GM12892 (cell line): ENCODE measurements around the gene SYCE1L. TPM values are rescaled to one million over a fixed set of nuclear protein-coding genes. Genes with fewer than 3 reads are reported as not detected.
A peak's percentile ranks its signal among the peaks of the same experiment; 100 is the strongest.
"Not testable (repeated sequence)": the region's sequence is repeated elsewhere in the genome, so short reads cannot be mapped to it uniquely, and the experiment has no call there.

ENCODE experiments used
- DNase-seq: peaks from one replicate; pipeline ENCODE4 v3.0.0; 2011; ENCODE audit not compliant: insufficient read length
- FAIRE-seq: peaks from 2 replicates; lab custom pipeline; 2011; peaks lifted over from hg19 to GRCh38; lab: Jason Lieb, UNC
- POLR2A ChIP-seq: IDR thresholded peaks from 2 replicates; pipeline ENCODE4 v1.6.1; 2011; ENCODE audit warnings: low read depth, low read length, control low read depth
- POLR2AphosphoS5 ChIP-seq: IDR thresholded peaks from 2 replicates; pipeline ENCODE4 v1.6.1; 2011; ENCODE audit warnings: low read depth, low read length, control low read depth
- TAF1 ChIP-seq: IDR thresholded peaks from 2 replicates; pipeline ENCODE4 v1.6.1; 2011; ENCODE audit warnings: low read depth, mild to moderate bottlenecking, control low read depth, low read length, borderline replicate concordance
- polyA plus RNA-seq: library from polyadenylated mRNA; unstranded; fragments of >200 nt; gene quantifications from one replicate; pipeline ENCODE4 v1.2.1, GENCODE V29; 2012; ENCODE audit warnings: missing spikeins, inconsistent platforms; ENCODE audit not compliant: missing spikeins

SYCE1L gene
- not detected for polyA plus RNA-seq

GRCh38 chr16:77199211-77199610 lies at the start of gene SYCE1L:
SYCE1L (plus strand) TSS chr16:77199408; CDS start chr16:77199452, 44 bp downstream.
- DNase-seq (no peak), FAIRE-seq (no peak)
- TF ChIP-seq TAF1 (no peak), POLR2A (no peak), POLR2AphosphoS5 (no peak)

- FAIRE-seq (no peak), DNase-seq (no peak)
- TF ChIP-seq POLR2AphosphoS5 = no peak
Measured at GRCh38 chr16:77157346-77158058, 41.7 kb upstream of the SYCE1L start.

GRCh38 chr16:77158293-77158692 lies 40.9 kb upstream of the SYCE1L start:
- TF ChIP-seq POLR2AphosphoS5 = no peak
- no peak for TF ChIP-seq TAF1
- TF ChIP-seq POLR2A = no peak
- FAIRE-seq (no peak), DNase-seq (no peak)

DNA sequence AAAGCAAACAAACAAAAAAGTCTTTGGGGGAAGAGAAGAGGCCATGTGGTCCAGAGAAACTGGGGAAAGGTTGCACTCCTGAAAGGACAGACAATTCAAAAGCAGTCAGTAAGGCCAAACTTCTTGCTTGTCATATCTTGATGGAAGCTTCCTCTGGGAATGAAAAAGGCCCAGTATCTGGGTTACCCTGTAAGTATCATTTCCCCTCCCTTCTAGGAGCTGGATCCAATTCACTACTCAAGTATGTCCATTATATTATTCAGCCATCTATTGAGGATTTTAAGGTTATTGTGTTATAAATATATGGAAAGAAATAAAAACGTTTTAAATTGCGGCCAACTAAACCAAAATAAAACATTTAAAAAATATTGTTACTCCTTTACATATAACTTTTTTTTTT lies 34.2 kb upstream of the SYCE1L start:
- no peak for FAIRE-seq

GRCh38 chr16:77165536-77166236 lies 33.5 kb upstream of the SYCE1L start:
- not testable (repeated sequence) for DNase-seq, FAIRE-seq

More for the DNA sequence above, 34.2 kb upstream of the SYCE1L start:
- DNase-seq = no peak
- TF ChIP-seq TAF1 (no peak), POLR2A (no peak)

- TF ChIP-seq POLR2A (no peak), POLR2AphosphoS5 (no peak), TAF1 (no peak)
- FAIRE-seq (no peak), DNase-seq (no peak)
Measured at GRCh38 chr16:77166726-77167125, 32.5 kb upstream of the SYCE1L start.

DNA sequence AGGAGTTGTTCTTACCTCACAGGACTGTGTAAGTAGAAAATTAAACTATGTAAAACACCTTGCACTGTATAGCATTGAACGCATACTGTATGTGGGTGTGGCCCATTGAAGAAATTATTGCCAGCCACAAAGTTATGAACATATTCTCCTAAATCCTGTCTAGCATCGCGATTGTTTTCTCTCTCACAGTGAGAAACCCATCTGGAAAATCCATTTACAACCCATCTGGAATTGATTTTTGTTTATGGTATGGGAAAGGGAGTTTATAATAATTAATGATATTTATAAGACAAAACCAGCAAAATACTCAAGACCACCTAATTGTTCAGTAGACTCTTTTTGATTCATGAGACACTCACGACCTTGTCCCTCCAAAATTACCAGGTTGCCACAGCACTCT lies 30.3 kb upstream of the SYCE1L start:
- FAIRE-seq (no peak), DNase-seq (no peak)
- TF ChIP-seq POLR2AphosphoS5 (no peak), TAF1 (no peak)

- TF ChIP-seq POLR2A (no peak), POLR2AphosphoS5 (no peak), TAF1 (no peak)
- DNase-seq (no peak), FAIRE-seq (no peak)
Measured at GRCh38 chr16:77169650-77170236, 29.5 kb upstream of the SYCE1L start.

GRCh38 chr16:77170805-77171204 lies 28.4 kb upstream of the SYCE1L start:
- TF ChIP-seq POLR2A (no peak), POLR2AphosphoS5 (no peak), TAF1 (no peak)
- DNase-seq (no peak), FAIRE-seq (no peak)

DNA sequence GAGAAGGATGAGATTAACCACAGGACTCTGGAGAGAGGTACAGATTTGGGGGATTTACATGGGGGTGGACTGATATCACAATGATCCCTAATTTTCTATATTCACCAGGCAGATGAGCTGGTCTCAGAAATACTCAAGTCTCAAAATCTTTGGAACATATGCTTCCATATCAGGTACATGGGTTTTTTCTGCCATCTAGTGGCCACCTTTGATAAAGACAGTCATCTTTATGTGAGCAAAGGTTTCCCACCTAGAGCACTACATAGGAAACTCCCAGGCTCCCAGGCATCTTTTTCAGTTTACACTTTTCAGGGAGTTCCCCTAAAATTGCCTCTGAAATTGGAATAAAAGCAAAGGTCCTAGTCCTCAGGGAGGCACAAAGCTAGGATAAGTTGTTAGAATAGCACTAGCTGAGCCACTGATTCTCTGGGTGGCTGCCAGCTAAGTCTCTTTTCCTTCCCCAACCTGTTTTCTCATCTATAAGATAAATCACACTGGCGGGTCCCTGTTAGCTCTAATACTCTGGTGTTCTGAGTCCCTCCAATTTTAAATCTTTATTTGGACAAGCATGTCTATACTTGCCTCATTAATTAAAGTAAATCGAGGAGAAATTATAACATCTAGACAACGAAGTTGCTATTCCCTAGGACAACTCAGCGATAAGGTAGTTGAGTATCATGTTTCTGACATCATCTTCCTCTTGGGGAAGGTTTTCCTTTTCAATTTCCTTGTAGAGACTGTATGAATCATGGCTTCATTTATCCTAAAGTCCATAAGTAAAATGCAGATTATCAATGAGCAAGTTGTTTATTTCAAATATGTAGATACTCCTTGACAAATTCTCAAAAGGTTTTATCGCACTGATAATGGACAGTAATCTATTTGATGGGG lies 27.2 kb upstream of the SYCE1L start:
- no peak for DNase-seq
- FAIRE-seq = peak; percentile 36
- TF ChIP-seq POLR2AphosphoS5 = no peak
- no peak for TF ChIP-seq POLR2A
- TF ChIP-seq TAF1 = no peak

DNA sequence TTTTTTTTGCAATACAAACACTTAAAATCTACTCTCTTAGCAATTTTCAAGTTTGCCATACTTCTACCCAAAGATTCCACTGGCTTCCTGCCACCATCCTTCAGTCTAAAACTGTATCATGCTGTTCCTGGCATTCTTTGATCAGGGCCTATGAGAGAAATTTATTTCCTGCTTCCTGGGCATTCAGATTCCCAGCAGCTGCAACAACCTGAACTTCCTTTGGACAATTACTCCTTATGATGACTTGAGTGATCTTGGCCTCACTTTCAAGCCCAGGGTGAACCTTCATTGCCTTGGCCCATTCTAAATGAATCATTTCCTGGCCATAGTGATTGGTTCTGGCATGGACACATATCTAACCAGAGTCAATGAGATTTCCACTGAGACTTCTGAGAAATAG lies 26.3 kb upstream of the SYCE1L start:
- TF ChIP-seq POLR2A (no peak), TAF1 (no peak), POLR2AphosphoS5 (no peak)
- DNase-seq = no peak
- no peak for FAIRE-seq
